Measurements from ENCODE around the gene RPS27A. TPM values are rescaled to one million over a fixed set of nuclear protein-coding genes. Genes with fewer than 3 reads are reported as not detected.
"Not testable (repeated sequence)": the region's sequence is repeated elsewhere in the genome, so short reads cannot be mapped to it uniquely, and the experiment has no call there.

The RPS27A gene
- total RNA-seq, result 100 to 1,000 TPM; 654 to 808 (median 725) TPM
- long read RNA-seq, donor 1, transcript RPS27A-201 (6 exons, 1,071 nt), result major isoform, 473 of 497 reads
- long read RNA-seq, donor 1, transcript RPS27A-203 (5 exons, 796 nt), result minor isoform, 13 of 497 reads
- long read RNA-seq, donor 1, partial matches to known transcripts, result 4 of 497 reads
- long read RNA-seq, donor 1, other reads (novel, unspliced or antisense), result 5 of 497 reads
- long read RNA-seq, donor 2, transcript RPS27A-203 (5 exons, 796 nt), result minor isoform, 190 of 1,189 reads
- long read RNA-seq, donor 2, transcript RPS27A-201 (6 exons, 1,071 nt), result major isoform, 929 of 1,189 reads
- long read RNA-seq, donor 2, partial matches to known transcripts, result 17 of 1,189 reads
- long read RNA-seq, donor 2, other reads (novel, unspliced or antisense), result 52 of 1,189 reads

- intact Hi-C loops (cut with DNase I, micrococcal nuclease), result no loop called here
- Histone ChIP-seq H3K4me3 (peak within 1 kb of the TSS; percentile 99), H3K36me3 (ENCODE audit: low read depth) (peaks cover 3% of the 10 kb centered on the region), H3K4me1 (ENCODE audit: low read depth) (peaks cover 14% of the 10 kb centered on the region), H3K9me3 (no peaks in the 10 kb centered on the region)
- ATAC-seq (peak; percentile 94), DNase-seq (peak; percentile 94 to 97 (median 96))
- TF ChIP-seq, protein P1, sequence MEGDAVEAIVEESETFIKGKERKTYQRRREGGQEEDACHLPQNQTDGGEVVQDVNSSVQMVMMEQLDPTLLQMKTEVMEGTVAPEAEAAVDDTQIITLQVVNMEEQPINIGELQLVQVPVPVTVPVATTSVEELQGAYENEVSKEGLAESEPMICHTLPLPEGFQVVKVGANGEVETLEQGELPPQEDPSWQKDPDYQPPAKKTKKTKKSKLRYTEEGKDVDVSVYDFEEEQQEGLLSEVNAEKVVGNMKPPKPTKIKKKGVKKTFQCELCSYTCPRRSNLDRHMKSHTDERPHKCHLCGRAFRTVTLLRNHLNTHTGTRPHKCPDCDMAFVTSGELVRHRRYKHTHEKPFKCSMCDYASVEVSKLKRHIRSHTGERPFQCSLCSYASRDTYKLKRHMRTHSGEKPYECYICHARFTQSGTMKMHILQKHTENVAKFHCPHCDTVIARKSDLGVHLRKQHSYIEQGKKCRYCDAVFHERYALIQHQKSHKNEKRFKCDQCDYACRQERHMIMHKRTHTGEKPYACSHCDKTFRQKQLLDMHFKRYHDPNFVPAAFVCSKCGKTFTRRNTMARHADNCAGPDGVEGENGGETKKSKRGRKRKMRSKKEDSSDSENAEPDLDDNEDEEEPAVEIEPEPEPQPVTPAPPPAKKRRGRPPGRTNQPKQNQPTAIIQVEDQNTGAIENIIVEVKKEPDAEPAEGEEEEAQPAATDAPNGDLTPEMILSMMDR (IDR thresholded peaks at IDR 0.05), result no peak
These were observed at the start of gene RPS27A, which contains the start of gene CLHC1 for GRCh38 chr2:55232084-55232862. TSS of gene RPS27A (plus strand) at chr2:55232688. CDS start at chr2:55232825, 137 bp downstream. TSS of gene CLHC1 (minus strand) at chr2:55232293. CDS start at chr2:55222411, 9,882 bp downstream.

GRCh38 chr2:55186837-55187236 is 45.7 kb upstream of the RPS27A start:
- DNase-seq; H3K4me3 ChIP-seq; H3K4me1 ChIP-seq (ENCODE audit: low read depth); ATAC-seq; H3K9me3 ChIP-seq; H3K36me3 ChIP-seq (ENCODE audit: low read depth); intact Hi-C loops (cut with DNase I, micrococcal nuclease): not testable (repeated sequence)

- H3K36me3 ChIP-seq (ENCODE audit: low read depth); DNase-seq; intact Hi-C loops (cut with DNase I, micrococcal nuclease); ATAC-seq; H3K4me3 ChIP-seq; H3K4me1 ChIP-seq (ENCODE audit: low read depth); H3K9me3 ChIP-seq: not testable (repeated sequence)
These were observed 40.6 kb upstream of the RPS27A start for GRCh38 chr2:55191888-55192287.

DNA sequence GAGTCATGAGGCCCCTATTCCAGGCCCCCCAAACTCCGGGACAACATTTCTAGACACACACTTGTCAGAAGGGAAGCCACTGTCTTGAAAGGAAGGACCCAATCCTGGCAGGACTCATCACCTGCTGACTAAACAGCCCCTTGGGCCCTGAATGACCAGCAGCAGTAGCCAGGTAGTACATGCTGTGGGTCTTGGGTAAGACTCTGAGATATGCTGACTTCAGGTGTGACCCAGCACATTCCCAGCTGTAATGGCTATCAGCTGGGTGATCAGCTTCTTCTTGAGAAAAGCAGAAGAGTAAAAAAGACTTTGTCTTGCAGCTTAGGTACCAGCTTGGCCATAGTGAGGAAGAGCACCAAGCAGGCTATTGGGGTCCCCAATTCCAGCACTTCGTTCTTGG is 36.0 kb upstream of the RPS27A start:
- TF ChIP-seq, protein P1 (IDR thresholded peaks at IDR 0.05), result no peak
- Histone ChIP-seq H3K4me3 (no peak overlapping the region), H3K9me3 (peaks cover 3% of the 10 kb centered on the region), H3K36me3 (ENCODE audit: low read depth) (no peaks in the 10 kb centered on the region), H3K4me1 (ENCODE audit: low read depth) (no peaks in the 10 kb centered on the region)
- intact Hi-C loops (cut with DNase I, micrococcal nuclease), result no loop called here
- ATAC-seq (no peak), DNase-seq (no peak)

DNA sequence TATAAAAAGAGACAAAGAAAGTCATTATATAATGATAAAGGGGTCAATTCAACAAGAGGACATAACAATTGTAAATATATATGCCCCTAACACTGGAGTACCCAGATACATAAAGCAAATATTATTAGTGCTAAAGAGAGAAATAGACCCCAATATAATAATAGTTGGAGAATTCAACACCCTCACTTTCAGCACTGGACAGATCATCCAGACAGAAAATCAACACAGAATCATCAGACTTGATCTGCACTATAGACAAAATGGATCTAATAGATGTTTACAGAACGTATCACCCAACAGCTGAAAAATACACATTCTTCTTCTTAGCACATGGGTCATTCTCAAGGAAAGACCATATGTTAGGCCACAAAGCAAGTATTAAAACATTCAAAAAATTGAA is 32.1 kb upstream of the RPS27A start:
- TF ChIP-seq, protein P1 (IDR thresholded peaks at IDR 0.05), result no peak
- DNase-seq (no peak), ATAC-seq (no peak)
- Histone ChIP-seq H3K4me1 (ENCODE audit: low read depth) (no peaks in the 10 kb centered on the region), H3K9me3 (peaks cover 3% of the 10 kb centered on the region), H3K4me3 (no peak overlapping the region), H3K36me3 (ENCODE audit: low read depth) (no peaks in the 10 kb centered on the region)
- intact Hi-C loops (cut with DNase I, micrococcal nuclease), result no loop called here

DNA sequence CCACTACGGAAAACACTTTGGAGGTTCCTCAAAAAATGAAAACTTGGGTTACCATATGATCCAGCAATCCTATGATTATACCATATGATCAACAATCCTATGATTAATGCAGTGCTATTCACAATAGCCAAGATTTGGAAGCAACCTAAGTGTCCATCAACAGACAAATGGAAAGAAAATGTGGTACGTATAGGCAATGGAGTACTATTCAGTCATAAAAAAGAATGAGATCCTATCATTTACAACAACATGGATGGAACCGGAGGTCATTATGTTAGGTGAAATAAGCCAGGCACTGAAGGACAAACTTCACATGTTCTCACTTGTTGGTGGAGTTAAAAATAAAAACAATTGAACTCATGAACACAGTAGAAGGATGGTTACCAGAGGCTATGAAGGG is 28.0 kb upstream of the RPS27A start:
- no peak overlapping the region for H3K4me3 ChIP-seq
- intact Hi-C loops (cut with DNase I, micrococcal nuclease), result no loop called here
- TF ChIP-seq, protein P1 (IDR thresholded peaks at IDR 0.05), result no peak
- no peak for ATAC-seq
- no peaks in the 10 kb centered on the region for H3K4me1 ChIP-seq (ENCODE audit: low read depth)
- no peaks in the 10 kb centered on the region for H3K36me3 ChIP-seq (ENCODE audit: low read depth)
- DNase-seq, result no peak
- H3K9me3 ChIP-seq, result peaks cover 3% of the 10 kb centered on the region

Measured in mucosa of descending colon (tissue), 3 donors.